Measurements from ENCODE around the gene PRICKLE1. TPM values are rescaled to one million over a fixed set of nuclear protein-coding genes. Genes with fewer than 3 reads are reported as not detected.

Gene PRICKLE1
- total RNA-seq, 1 donor = 15.6 TPM

GRCh38 chr12:42593874-42594273, 4.3 kb upstream of the PRICKLE1 start:
- H3K4me3 ChIP-seq (ENCODE audit: low read depth, low read length) = no peak overlapping the region
- TF ChIP-seq, protein P1, sequence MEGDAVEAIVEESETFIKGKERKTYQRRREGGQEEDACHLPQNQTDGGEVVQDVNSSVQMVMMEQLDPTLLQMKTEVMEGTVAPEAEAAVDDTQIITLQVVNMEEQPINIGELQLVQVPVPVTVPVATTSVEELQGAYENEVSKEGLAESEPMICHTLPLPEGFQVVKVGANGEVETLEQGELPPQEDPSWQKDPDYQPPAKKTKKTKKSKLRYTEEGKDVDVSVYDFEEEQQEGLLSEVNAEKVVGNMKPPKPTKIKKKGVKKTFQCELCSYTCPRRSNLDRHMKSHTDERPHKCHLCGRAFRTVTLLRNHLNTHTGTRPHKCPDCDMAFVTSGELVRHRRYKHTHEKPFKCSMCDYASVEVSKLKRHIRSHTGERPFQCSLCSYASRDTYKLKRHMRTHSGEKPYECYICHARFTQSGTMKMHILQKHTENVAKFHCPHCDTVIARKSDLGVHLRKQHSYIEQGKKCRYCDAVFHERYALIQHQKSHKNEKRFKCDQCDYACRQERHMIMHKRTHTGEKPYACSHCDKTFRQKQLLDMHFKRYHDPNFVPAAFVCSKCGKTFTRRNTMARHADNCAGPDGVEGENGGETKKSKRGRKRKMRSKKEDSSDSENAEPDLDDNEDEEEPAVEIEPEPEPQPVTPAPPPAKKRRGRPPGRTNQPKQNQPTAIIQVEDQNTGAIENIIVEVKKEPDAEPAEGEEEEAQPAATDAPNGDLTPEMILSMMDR (IDR thresholded peaks at IDR 0.05; ENCODE audit: insufficient read depth, low read length) = no peak

DNA sequence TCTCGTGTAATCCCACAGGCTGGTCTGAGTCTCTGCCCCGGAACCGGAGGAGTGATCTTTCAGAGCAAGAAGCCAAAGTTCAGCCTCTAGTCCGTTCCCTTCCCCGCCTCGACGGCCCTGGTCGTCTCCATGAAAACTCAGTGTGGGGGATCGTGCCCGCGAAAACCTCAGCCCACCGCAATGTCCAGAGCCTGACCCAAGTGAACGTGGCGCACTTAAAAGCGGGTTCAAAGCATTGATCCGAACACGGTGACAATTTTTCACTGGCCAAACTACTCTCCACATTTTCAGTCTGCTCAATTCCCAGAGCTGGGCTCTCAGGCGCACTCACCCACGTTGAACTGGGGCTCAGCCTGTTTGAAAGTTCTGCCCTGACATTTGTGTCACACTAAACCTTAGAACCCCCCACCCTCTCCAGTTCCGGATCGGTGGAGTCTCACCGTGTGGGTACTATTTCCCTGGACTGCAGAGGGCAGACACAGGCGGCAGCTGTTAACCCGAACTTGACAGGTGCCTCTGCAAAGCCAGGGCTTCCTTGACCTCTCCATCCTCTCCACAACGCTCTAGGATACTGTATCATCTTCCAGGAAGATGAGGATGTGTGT, 886 bp upstream of the PRICKLE1 start:
- TF ChIP-seq, protein P1 (IDR thresholded peaks at IDR 0.05; ENCODE audit: insufficient read depth, low read length) = no peak
- DNase-seq (ENCODE audit: low read depth) = no peak
- peak overlapping the region; percentile 70 for H3K4me3 ChIP-seq (ENCODE audit: low read depth, low read length)

More at GRCh38 chr12:42593874-42594273, 4.3 kb upstream of the PRICKLE1 start:
- DNase-seq (ENCODE audit: low read depth) = no peak

DNA sequence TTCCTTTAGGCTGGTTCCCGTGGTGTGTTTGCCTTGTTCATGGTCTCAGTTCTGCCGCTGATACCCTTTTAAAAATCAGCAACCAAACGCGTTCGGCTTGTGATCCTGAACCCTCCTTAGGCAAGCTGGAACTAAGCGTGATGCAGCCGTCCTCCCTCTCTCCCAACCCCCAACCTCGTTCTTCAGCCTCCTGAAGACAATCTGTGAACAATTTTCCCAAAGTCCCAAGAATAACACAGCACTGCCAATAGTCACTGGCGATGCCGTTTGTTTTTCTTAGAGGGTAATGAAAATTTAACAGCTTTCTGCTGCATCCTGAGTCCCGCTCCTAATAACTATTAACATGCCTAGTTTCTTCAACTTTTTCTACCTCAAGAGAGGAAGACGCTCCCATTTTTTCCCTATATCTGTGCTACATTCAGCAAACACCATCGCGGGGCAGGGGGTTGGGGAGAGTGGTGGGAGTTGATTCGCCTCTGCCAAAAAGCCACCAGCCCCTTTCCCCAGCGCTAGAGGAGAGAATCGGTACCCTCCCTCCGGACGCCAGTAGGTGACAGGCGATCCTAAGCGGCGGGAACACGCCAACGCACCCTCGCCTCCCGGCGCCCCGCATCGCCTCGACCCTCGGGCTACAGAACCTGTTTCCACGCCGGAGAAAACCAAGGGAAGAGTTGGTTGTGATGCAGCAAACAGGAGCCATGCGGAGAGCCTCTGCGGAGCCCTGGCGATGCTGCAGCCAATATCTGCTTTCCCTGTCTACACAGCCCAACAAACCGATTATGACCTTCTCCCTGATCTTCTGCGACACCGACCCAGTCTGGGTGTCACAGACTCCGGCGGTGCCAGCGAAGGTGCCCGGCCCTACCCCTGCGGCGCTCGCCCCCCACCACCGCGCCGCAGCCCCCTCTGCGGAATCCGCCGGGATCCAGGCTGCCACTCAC, 752 bp downstream of the PRICKLE1 start:
- TF ChIP-seq, protein P1 (IDR thresholded peaks at IDR 0.05; ENCODE audit: insufficient read depth, low read length) = peak; percentile 51
- DNase-seq (ENCODE audit: low read depth) = peak; percentile 48
- H3K4me3 ChIP-seq (ENCODE audit: low read depth, low read length) = peak overlapping the region; percentile 86

- DNase-seq (ENCODE audit: low read depth) = peak; percentile 47
- TF ChIP-seq, protein P1 (IDR thresholded peaks at IDR 0.05; ENCODE audit: insufficient read depth, low read length) = no peak
- peak overlapping the region; percentile 86 for H3K4me3 ChIP-seq (ENCODE audit: low read depth, low read length)
Observed at GRCh38 chr12:42587601-42588523, 1.7 kb downstream of the PRICKLE1 start.

- TF ChIP-seq, protein P1 (IDR thresholded peaks at IDR 0.05; ENCODE audit: insufficient read depth, low read length) = peak; percentile 42
- H3K4me3 ChIP-seq (ENCODE audit: low read depth, low read length) = no peak overlapping the region
- no peak for DNase-seq (ENCODE audit: low read depth)
Observed at GRCh38 chr12:42586268-42586667, 3.3 kb downstream of the PRICKLE1 start.

DNA sequence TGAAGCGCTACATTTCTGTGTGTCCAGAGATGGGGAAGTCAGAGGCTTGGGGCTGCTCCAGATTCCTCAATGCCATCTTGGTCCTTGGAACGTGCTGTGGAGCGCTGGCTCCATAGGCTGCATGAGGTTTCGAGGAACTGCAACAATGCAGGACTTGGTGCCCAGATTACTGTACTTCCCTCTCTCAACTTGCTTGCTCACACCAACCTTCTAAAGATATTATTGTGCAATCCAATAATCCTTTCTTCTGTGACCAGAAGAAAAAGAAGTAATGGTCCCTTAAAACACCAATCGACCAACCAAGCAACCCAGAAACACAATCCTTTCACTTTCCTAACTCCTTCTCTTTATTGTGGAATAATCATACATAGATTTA, 3.7 kb downstream of the PRICKLE1 start:
- TF ChIP-seq, protein P1 (IDR thresholded peaks at IDR 0.05; ENCODE audit: insufficient read depth, low read length) = no peak
- H3K4me3 ChIP-seq (ENCODE audit: low read depth, low read length) = peak overlapping the region; percentile 6
- no peak for DNase-seq (ENCODE audit: low read depth)
